Uterus (tissue), 4 donors: ENCODE measurements around the gene TSPAN9. TPM values are rescaled to one million over a fixed set of nuclear protein-coding genes. Genes with fewer than 3 reads are reported as not detected.

Experiments used
- DNase-seq, 2 donors: peaks; one replicate each; pipeline ENCODE4 v3.0.0-alpha.2; 2019 to 2020
- H3K27ac ChIP-seq, 2 donors: fragments of 200-600 bp; sonication (generic); 1 replicate in 1 of 2; 2 replicates in 1 of 2; pipeline ENCODE4 v1.5.1; 2016 to 2018
- H3K27me3 ChIP-seq, 2 donors: fragments of 200-600 bp; sonication (generic); one replicate each; pipeline ENCODE4 v1.5.1; 2018 to 2019; ENCODE audit warnings: control low read depth in 1 of 2
- H3K36me3 ChIP-seq, 2 donors: fragments of 200-600 bp; sonication (generic); one replicate each; pipeline ENCODE4 v1.5.1; 2019; ENCODE audit warnings: control low read depth in 1 of 2
- H3K4me1 ChIP-seq, 2 donors: fragments of 200-600 bp; sonication (generic); one replicate each; pipeline ENCODE4 v1.5.1; 2018 to 2019; ENCODE audit warnings: control low read depth in 1 of 2
- H3K4me3 ChIP-seq, 2 donors: fragments of 200-600 bp; sonication (generic); 1 replicate in 1 of 2; 2 replicates in 1 of 2; pipeline ENCODE4 v1.5.1; 2018 to 2019; ENCODE audit warnings: mild to moderate bottlenecking in 1 of 2
- H3K9me3 ChIP-seq, 2 donors: fragments of 200-600 bp; sonication (generic); one replicate each; pipeline ENCODE4 v1.5.1; 2019; ENCODE audit warnings: control low read depth in 1 of 2
- POLR2A ChIP-seq, 2 donors: fragments of 450-650 bp; IDR thresholded peaks; one replicate each; pipeline ENCODE4 v1.6.1; 2016; ENCODE audit warnings: antibody characterized with exemption in 2 of 2, mild to moderate bottlenecking in 1 of 2, moderate library complexity in 1 of 2
- intact Hi-C: fragments of 100-400 bp; cut with DNase I; formaldehyde crosslinking; loops from one replicate; pipeline ENCODE4 v1.15.1; 2023; ENCODE audit warnings: low total_unique reads
- total RNA-seq, 4 donors: library from RNA; depleted of rRNA in 3 of 4; stranded (reverse); fragments of >200 nt in 3 of 4; gene quantifications; one replicate each; pipeline versions ENCODE4 v1.1.0 to v1.2.4, GENCODE V29; 2014 to 2023
- TF ChIP-seq, protein P1 (sequence below), 4 experiments: fragments of 200-600 bp in 2 of 4; fragments of 450-650 bp in 2 of 4; sonication (generic) in 2 of 4; IDR thresholded peaks; one replicate each; pipeline ENCODE4 v1.5.1; 2016 to 2019; ENCODE audit warnings: antibody characterized with exemption in 4 of 4, mild to moderate bottlenecking in 2 of 4, moderate library complexity in 1 of 4
- donor health status: DM: yes; HTN: yes; CAD: no.

TSPAN9 gene
- total RNA-seq, 4 donors from 2014 or later = 47.9 to 106 (median 65.1) TPM

- Histone ChIP-seq H3K27me3 (no peaks in the 10 kb centered on the region), H3K4me1 (peaks cover 0 to 4% of the 10 kb centered on the region in 2 donors), H3K27ac (no peak overlapping the region), H3K36me3 (no peaks in the 10 kb centered on the region), H3K4me3 (no peak overlapping the region), H3K9me3 (no peaks in the 10 kb centered on the region)
- no peak for TF ChIP-seq POLR2A (IDR thresholded peaks at IDR 0.05)
- TF ChIP-seq, protein P1, sequence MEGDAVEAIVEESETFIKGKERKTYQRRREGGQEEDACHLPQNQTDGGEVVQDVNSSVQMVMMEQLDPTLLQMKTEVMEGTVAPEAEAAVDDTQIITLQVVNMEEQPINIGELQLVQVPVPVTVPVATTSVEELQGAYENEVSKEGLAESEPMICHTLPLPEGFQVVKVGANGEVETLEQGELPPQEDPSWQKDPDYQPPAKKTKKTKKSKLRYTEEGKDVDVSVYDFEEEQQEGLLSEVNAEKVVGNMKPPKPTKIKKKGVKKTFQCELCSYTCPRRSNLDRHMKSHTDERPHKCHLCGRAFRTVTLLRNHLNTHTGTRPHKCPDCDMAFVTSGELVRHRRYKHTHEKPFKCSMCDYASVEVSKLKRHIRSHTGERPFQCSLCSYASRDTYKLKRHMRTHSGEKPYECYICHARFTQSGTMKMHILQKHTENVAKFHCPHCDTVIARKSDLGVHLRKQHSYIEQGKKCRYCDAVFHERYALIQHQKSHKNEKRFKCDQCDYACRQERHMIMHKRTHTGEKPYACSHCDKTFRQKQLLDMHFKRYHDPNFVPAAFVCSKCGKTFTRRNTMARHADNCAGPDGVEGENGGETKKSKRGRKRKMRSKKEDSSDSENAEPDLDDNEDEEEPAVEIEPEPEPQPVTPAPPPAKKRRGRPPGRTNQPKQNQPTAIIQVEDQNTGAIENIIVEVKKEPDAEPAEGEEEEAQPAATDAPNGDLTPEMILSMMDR (IDR thresholded peaks at IDR 0.05) = no peak
- no peak for DNase-seq
- intact Hi-C loops = loop anchor here (10.0 kb wide), 2 partner anchors 59 to 199 kb away; no protein-coding TSS in a partner anchor
Measured at GRCh38 chr12:3075315-3075714, 1.9 kb upstream of the TSPAN9 start.

DNA sequence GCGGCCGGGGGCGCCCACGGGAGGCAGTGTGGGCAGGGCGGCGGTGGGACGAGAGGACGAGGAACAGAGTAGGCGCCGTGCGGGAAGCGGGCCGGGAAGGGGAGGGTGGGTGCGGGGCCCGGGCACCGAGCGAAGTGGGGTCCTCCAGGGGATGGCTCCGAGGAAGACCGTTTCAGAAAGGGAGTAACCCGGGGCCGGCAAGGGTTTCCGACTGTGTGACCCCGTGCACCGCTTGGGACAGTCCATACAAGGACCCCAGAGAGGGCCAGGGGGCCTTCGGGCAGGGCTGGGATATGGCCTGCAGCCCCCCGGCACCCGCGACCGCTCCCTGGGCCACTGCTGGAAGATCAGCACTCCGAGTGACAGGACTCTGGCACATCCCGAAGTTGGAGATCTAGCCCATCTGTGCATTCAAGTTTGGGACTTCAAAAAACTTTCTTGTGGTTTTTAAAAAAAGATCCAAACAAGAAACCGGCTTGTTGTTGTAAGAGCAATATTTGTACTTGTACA lies 448 bp downstream of the TSPAN9 start:
- TF ChIP-seq POLR2A (IDR thresholded peaks at IDR 0.05) = no peak
- TF ChIP-seq, protein P1 (IDR thresholded peaks at IDR 0.05) = no peak
- Histone ChIP-seq H3K9me3 (no peaks in the 10 kb centered on the region), H3K27me3 (no peaks in the 10 kb centered on the region), H3K4me3 (peak overlapping the region; percentile 88 to 98), H3K36me3 (no peaks in the 10 kb centered on the region), H3K4me1 (peaks cover 0 to 4% of the 10 kb centered on the region in 2 donors), H3K27ac (peak overlapping the region; percentile 92 to 95)
- DNase-seq = peak; percentile 50 to 54
- intact Hi-C loops = loop anchor here (10.0 kb wide), 2 partner anchors 57 to 197 kb away; no protein-coding TSS in a partner anchor

DNA sequence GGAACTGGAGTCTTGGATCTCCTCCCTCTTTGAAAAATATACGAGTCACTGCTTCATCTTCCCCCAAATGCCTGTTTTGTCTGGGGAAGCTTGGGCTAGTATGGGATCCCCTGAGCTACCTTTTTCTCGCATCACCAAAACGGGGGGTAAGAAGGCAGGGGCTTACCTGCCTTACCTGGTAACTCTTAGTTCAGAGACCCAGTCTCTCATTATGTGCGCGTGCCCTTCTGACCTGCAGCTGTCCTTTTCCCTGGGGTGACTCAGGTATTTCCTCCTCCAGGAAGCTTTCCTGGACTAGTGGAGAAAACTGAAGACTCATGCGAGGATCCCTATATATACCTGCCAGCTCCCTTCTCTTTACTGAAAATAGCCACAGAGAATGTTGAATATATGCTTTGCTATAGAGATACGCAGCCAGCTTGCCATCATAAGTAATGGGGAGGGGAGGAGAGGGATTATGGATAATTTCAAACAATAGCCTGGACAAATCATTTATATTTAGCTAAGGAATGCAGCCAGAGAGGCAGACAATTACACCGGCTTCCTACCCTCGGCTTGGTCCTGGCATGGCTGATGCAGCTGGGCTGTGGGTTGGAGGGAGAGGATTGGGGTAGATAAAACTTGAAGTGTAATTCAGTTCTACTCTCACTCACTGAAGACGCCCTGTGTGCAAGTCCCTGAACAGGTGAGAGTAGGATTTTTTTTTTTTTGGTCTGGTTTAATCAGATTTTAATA lies 1.1 kb downstream of the TSPAN9 start:
- Histone ChIP-seq H3K27ac (peak overlapping the region; percentile 92 to 95), H3K4me3 (peak overlapping the region; percentile 88 to 98), H3K36me3 (no peaks in the 10 kb centered on the region), H3K27me3 (no peaks in the 10 kb centered on the region), H3K9me3 (no peaks in the 10 kb centered on the region), H3K4me1 (peaks cover 0 to 4% of the 10 kb centered on the region in 2 donors)
- intact Hi-C loops = loop anchor here (10.0 kb wide), 2 partner anchors 57 to 197 kb away; no protein-coding TSS in a partner anchor
- no peak for DNase-seq
- TF ChIP-seq, protein P1 (IDR thresholded peaks at IDR 0.05) = no peak
- no peak for TF ChIP-seq POLR2A (IDR thresholded peaks at IDR 0.05)

DNA sequence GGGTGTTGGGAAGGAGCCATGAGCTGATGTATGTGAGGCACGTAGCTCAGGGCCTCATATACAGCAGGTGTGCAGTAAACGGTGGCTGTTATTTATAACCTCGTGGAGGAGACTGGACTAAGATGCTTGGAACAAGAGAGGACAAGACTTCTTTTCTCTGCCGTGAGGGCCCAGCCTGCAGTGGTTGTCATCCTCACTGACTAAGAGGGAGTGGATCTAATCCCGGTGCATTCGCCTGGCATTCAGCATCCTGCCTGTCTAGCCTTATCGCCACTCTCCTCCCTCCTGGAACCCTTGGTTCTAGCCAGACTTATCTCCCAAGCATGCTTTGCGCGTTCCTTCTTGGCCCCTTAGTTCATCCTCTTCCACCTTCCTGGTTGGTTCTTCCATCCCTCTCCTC lies 3.9 kb downstream of the TSPAN9 start:
- Histone ChIP-seq H3K9me3 (no peaks in the 10 kb centered on the region), H3K4me1 (peaks cover 0 to 4% of the 10 kb centered on the region in 2 donors), H3K27me3 (no peaks in the 10 kb centered on the region), H3K36me3 (no peaks in the 10 kb centered on the region), H3K27ac (peak overlapping the region; percentile 5), H3K4me3 (no peak overlapping the region)
- TF ChIP-seq, protein P1 (IDR thresholded peaks at IDR 0.05) = no peak
- no peak for TF ChIP-seq POLR2A (IDR thresholded peaks at IDR 0.05)
- intact Hi-C loops = no loop called here
- DNase-seq = no peak

DNA sequence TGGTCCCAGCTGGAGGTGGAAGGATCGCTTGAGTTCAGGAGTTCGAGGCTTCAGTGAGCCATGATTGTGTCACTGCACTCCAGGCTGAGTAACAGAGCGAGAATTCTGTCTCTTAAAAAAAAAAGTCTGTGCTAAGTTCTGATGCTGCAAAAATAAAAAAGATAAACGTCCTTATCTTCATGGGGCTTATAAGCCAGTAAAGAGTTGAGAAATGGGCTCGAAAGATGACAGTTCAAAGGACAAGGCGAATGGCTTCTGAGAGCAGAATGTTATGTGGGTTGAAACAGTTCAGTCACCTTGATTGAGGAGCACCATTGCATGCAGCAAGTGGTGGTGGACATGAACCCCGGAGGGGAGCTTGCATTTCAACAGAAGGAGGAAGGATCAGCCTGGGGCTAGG lies 4.7 kb downstream of the TSPAN9 start:
- DNase-seq = no peak
- H3K4me1 ChIP-seq = peaks cover 0 to 4% of the 10 kb centered on the region in 2 donors
- H3K27me3 ChIP-seq = no peaks in the 10 kb centered on the region
- no peak overlapping the region for H3K4me3 ChIP-seq
- H3K36me3 ChIP-seq = no peaks in the 10 kb centered on the region
- TF ChIP-seq, protein P1 (IDR thresholded peaks at IDR 0.05) = no peak
- no peak for TF ChIP-seq POLR2A (IDR thresholded peaks at IDR 0.05)
- intact Hi-C loops = no loop called here
- H3K9me3 ChIP-seq = no peaks in the 10 kb centered on the region
- no peak overlapping the region for H3K27ac ChIP-seq
